OCI-LY7 (cell line): ENCODE measurements around the gene CRYBB2.

ENCODE experiments used
- CTCF ChIP-seq: fragments of 200-600 bp; sonication (generic); conservative IDR thresholded peaks from 2 replicates; pipeline ENCODE4 v1.5.1; 2014; ENCODE audit warnings: mild to moderate bottlenecking, antibody characterized with exemption, low read length, moderate library complexity, mixed read lengths
- EZH2phosphoT487 ChIP-seq: fragments of 200-600 bp; sonication (generic); IDR thresholded peaks from 2 replicates; pipeline ENCODE4 v1.6.1; 2018; ENCODE audit warnings: low read depth, borderline replicate concordance, mild to moderate bottlenecking, mixed run types, antibody characterized with exemption, low read length, moderate library complexity, mixed read lengths

GRCh38 chr22:25193548-25193947, 25.9 kb upstream of the CRYBB2 start:
- TF ChIP-seq CTCF (no peak), EZH2phosphoT487 (no peak)
